H1 (cell line): ENCODE results near the gene NUP43.

Experiments used
- ASH2L ChIP-seq: fragments of 200-600, 300-600 bp; sonication (generic); IDR thresholded peaks from one replicate; pipeline ENCODE4 v1.7.1; 2017; ENCODE audit warnings: low read length
- EGR1 ChIP-seq: IDR thresholded peaks from 2 replicates; pipeline ENCODE4 v1.6.1; 2011; ENCODE audit warnings: low read depth, low read length, borderline replicate concordance
- EP300 ChIP-seq, 2 experiments: IDR thresholded peaks; 1 replicate in 1 of 2; 2 replicates in 1 of 2; pipeline ENCODE4 v1.6.1; 2011 to 2012; ENCODE audit warnings: low read depth in 2 of 2, low read length in 2 of 2, mild to moderate bottlenecking in 2 of 2, borderline replicate concordance in 1 of 2, inconsistent platforms in 1 of 2, moderate library complexity in 1 of 2
- EZH2 ChIP-seq: fragments of 200-600 bp; sonication (generic); IDR thresholded peaks from 2 replicates; pipeline ENCODE4 v1.7.1; 2012; ENCODE audit warnings: low read depth, mild to moderate bottlenecking, moderate library complexity, low read length, inconsistent platforms; ENCODE audit not compliant: severe bottlenecking

DNA sequence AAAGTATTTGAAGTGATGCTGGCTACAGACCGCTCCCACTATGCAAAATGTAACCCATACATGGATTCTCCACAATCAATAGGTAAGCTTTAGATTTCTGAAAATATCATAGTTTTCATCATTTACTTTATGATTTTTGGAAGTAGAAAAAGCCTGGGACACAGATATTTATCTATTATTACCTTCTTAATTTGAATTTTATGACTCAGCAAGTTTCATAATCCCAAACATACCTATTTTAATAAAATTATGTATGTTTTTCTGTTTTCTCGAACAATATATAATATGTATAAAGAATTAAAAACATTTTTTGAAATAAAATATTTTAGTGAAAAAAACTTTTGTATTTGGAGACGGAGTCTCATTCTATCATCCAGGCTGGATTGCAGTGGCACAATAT is 24.9 kb upstream of the NUP43 start:
- TF ChIP-seq EGR1 (no peak), EP300 (IDR thresholded peaks at IDR 0.05; ENCODE audit: borderline replicate concordance in 1 of 2, low read depth in 2 of 2, low read length in 2 of 2) (no peak), EZH2 (no peak), ASH2L (no peak)
